Endodermal cell (in vitro differentiated cells): ENCODE results near the gene CTNS. TPM values are rescaled to one million over a fixed set of nuclear protein-coding genes. Genes with fewer than 3 reads are reported as not detected.

ENCODE experiments used
- DNase-seq: peaks from one replicate; pipeline ENCODE4 v3.0.0-alpha.2; 2017
- H3K27ac ChIP-seq: 2 replicates; pipeline ENCODE4 v1.5.1; 2013; ENCODE audit warnings: mild to moderate bottlenecking, low read depth, low read length, moderate library complexity
- H3K27me3 ChIP-seq: 2 replicates; pipeline ENCODE4 v1.6.1; 2013; ENCODE audit warnings: mild to moderate bottlenecking, low read length, moderate library complexity; ENCODE audit not compliant: insufficient read depth, control insufficient read depth, poor library complexity, severe bottlenecking
- H3K36me3 ChIP-seq: 2 replicates; pipeline ENCODE4 v1.7.0; 2013; ENCODE audit warnings: mild to moderate bottlenecking, low read length, moderate library complexity; ENCODE audit not compliant: control insufficient read depth, insufficient read depth
- H3K4me1 ChIP-seq: one replicate; pipeline ENCODE4 v1.7.0; 2013; ENCODE audit warnings: low read length; ENCODE audit not compliant: control insufficient read depth, insufficient read depth
- H3K4me3 ChIP-seq: 2 replicates; pipeline ENCODE4 v1.5.1; 2013; ENCODE audit warnings: mild to moderate bottlenecking, low read length, moderate library complexity
- H3K9ac ChIP-seq: 2 replicates; pipeline ENCODE4 v1.6.1; 2013; ENCODE audit warnings: mild to moderate bottlenecking, low read length, moderate library complexity; ENCODE audit not compliant: poor library complexity, severe bottlenecking; ENCODE audit errors: extremely low read depth
- H3K9me3 ChIP-seq: 2 replicates; pipeline ENCODE4 v1.6.1; 2013; ENCODE audit warnings: mild to moderate bottlenecking, low read length, moderate library complexity; ENCODE audit not compliant: control insufficient read depth
- H3K27ac Mint-ChIP-seq: 2 replicates; pipeline ENCODE4 v1.8.0; 2020; ENCODE audit warnings: mixed read lengths
- H3K27me3 Mint-ChIP-seq: 2 replicates; pipeline ENCODE4 v1.8.0; 2021; ENCODE audit warnings: mild to moderate bottlenecking, mixed read lengths; ENCODE audit not compliant: insufficient read depth
- H3K36me3 Mint-ChIP-seq: 2 replicates; pipeline ENCODE4 v1.8.0; 2020; ENCODE audit warnings: low read depth, mixed read lengths
- H3K4me1 Mint-ChIP-seq: 2 replicates; pipeline ENCODE4 v1.8.0; 2020; ENCODE audit warnings: mixed read lengths
- H3K4me3 Mint-ChIP-seq: 2 replicates; pipeline ENCODE4 v1.8.0; 2020; ENCODE audit warnings: mild to moderate bottlenecking, moderate library complexity, mixed read lengths
- H3K9me3 Mint-ChIP-seq: 2 replicates; pipeline ENCODE4 v1.8.0; 2020; ENCODE audit warnings: mild to moderate bottlenecking, mixed read lengths
- CTCF ChIP-seq: fragments of 200-600 bp; sonication (generic); conservative IDR thresholded peaks from 2 replicates; pipeline ENCODE4 v1.5.0; 2021; ENCODE audit warnings: antibody characterized with exemption, mild to moderate bottlenecking
- WGBS, 2 experiments: methylation state at CpG; one replicate each; pipeline versions ENCODE4 v1.1.5 to v1.1.7; 2013; ENCODE audit warnings: missing lambda C conversion rate in 2 of 2, mixed read lengths in 1 of 2; ENCODE audit not compliant: insufficient coverage in 1 of 2, insufficient read length in 1 of 2; 5-methylcytosine and 5-hydroxymethylcytosine counted together
- total RNA-seq, 2 donors: library from RNA; stranded (reverse); fragmentation: NEBNext Ultra II Directional in 1 of 2; extraction: Animal tissue kit (Norgen Biotek cat#: 25700) in 1 of 2; gene quantifications; 2 replicates in 1 of 2; 3 replicates in 1 of 2; pipeline ENCODE4 v1.2.1, GENCODE V29; 2021

The CTNS gene
- total RNA-seq, 2 donors from 2014 or later: 17.2 to 18.8 TPM

- Mint-ChIP-seq H3K9me3 (no peaks in the 10 kb centered on the region), H3K36me3 (peaks cover 26% of the 10 kb centered on the region), H3K4me3 (no peak overlapping the region), H3K27me3 (no peaks in the 10 kb centered on the region), H3K4me1 (no peaks in the 10 kb centered on the region), H3K27ac (no peak overlapping the region)
- Histone ChIP-seq H3K9ac (no peak overlapping the region), H3K4me1 (no peaks in the 10 kb centered on the region), H3K9me3 (no peaks in the 10 kb centered on the region), H3K27ac (no peak overlapping the region), H3K27me3 (no peaks in the 10 kb centered on the region), H3K36me3 (peaks cover 1% of the 10 kb centered on the region), H3K4me3 (no peak overlapping the region)
- WGBS, 2 experiments: 97 to 100% methylated on average over 3 to 8 of the region's 11 CpGs
- no peak for TF ChIP-seq CTCF
- DNase-seq: peak; percentile 46
Measured at GRCh38 chr17:3655766-3656165, 19.2 kb downstream of the CTNS start.

GRCh38 chr17:3656353-3656752 lies 19.8 kb downstream of the CTNS start:
- H3K4me3 ChIP-seq: no peak overlapping the region
- Mint-ChIP-seq H3K27ac (peak overlapping the region; percentile 13), H3K27me3 (no peaks in the 10 kb centered on the region), H3K36me3 (peaks cover 26% of the 10 kb centered on the region), H3K4me3 (no peak overlapping the region), H3K4me1 (no peaks in the 10 kb centered on the region), H3K9me3 (no peaks in the 10 kb centered on the region)
- no peak overlapping the region for H3K9ac ChIP-seq
- no peaks in the 10 kb centered on the region for H3K27me3 ChIP-seq
- H3K9me3 ChIP-seq: no peaks in the 10 kb centered on the region
- H3K27ac ChIP-seq: no peak overlapping the region
- no peaks in the 10 kb centered on the region for H3K4me1 ChIP-seq
- WGBS, 2 experiments: 93 to 98% methylated on average over 13 to 15 of the region's 16 CpGs
- DNase-seq: no peak
- H3K36me3 ChIP-seq: peaks cover 7% of the 10 kb centered on the region
- TF ChIP-seq CTCF: no peak

- no peaks in the 10 kb centered on the region for H3K27me3 Mint-ChIP-seq
- peaks cover 29% of the 10 kb centered on the region for H3K36me3 Mint-ChIP-seq
- TF ChIP-seq CTCF: no peak
- Histone ChIP-seq H3K4me1 (no peaks in the 10 kb centered on the region), H3K27ac (no peak overlapping the region), H3K9me3 (no peaks in the 10 kb centered on the region), H3K9ac (no peak overlapping the region), H3K27me3 (no peaks in the 10 kb centered on the region), H3K4me3 (no peak overlapping the region), H3K36me3 (peaks cover 11% of the 10 kb centered on the region)
- H3K9me3 Mint-ChIP-seq: no peaks in the 10 kb centered on the region
- H3K27ac Mint-ChIP-seq: peak overlapping the region; percentile 13
- H3K4me3 Mint-ChIP-seq: no peak overlapping the region
- 94% methylated on average over 12 to 16 of the region's 16 CpGs for WGBS, 2 experiments
- no peak for DNase-seq
- H3K4me1 Mint-ChIP-seq: no peaks in the 10 kb centered on the region
Measured at GRCh38 chr17:3656755-3657587, 20.4 kb downstream of the CTNS start.
